GM12878 (cell line): ENCODE results near the gene DHRS12. TPM values are rescaled to one million over a fixed set of nuclear protein-coding genes. Genes with fewer than 3 reads are reported as not detected.

Source experiments
- ATAC-seq: fragments of 200-7000 bp; cut with Tn5 transposase; 3 replicates; pipeline ENCODE4 v1.9.1; 2020; ENCODE audit warnings: mild to moderate bottlenecking, moderate library complexity
- BruUV-seq: library from RNA; stranded (reverse); fragments of 400-500 nt; replicated peaks from 2 replicates; lab custom pipeline; 2021; lab: Mats Ljungman, UMichigan
- CTCF ChIA-PET: fragments of 300-600 bp; sonication (Branson Sonifier 250); formaldehyde crosslinking; extraction: SDS; loops from one replicate; lab custom pipeline; 2021; ENCODE audit warnings: inconsistent platforms; lab: Yijun Ruan, JAX
- POLR2A ChIA-PET: fragments of 350-600 bp; formaldehyde crosslinking; extraction: SDS; loops from one replicate; lab custom pipeline; 2021; ENCODE audit warnings: inconsistent platforms; lab: Charles Lee
- RAD21 ChIA-PET: fragments of 300-600 bp; sonication (Branson Sonifier 250); formaldehyde crosslinking; loops from one replicate; lab custom pipeline; 2023; ENCODE audit warnings: antibody characterized with exemption; ENCODE audit not compliant: unreplicated experiment; lab: Charles Lee
- SMC1A ChIA-PET: fragments of 300-600 bp; sonication (Branson Sonifier 250); formaldehyde crosslinking; loops from one replicate; lab custom pipeline; 2023; ENCODE audit not compliant: unreplicated experiment, uncharacterized antibody; lab: Charles Lee
- DNase-seq: peaks from one replicate; pipeline ENCODE4 v3.0.0-alpha.2; 2011; ENCODE audit warnings: low read depth, low spot score
- FAIRE-seq: peaks from 3 replicates; lab custom pipeline; 2011; peaks lifted over from hg19 to GRCh38; lab: Jason Lieb, UNC
- H2AFZ ChIP-seq: 2 replicates; pipeline ENCODE4 v1.6.0; 2011; ENCODE audit warnings: low read depth, low read length, control low read depth; ENCODE audit not compliant: control insufficient read depth
- H3K27ac ChIP-seq: 2 replicates; pipeline ENCODE4 v1.5.1; 2011; ENCODE audit warnings: control low read depth; ENCODE audit not compliant: control insufficient read depth, insufficient read depth
- H3K27me3 ChIP-seq, 2 experiments: replicated peaks in 1 of 2; 2 replicates each; pipeline versions ENCODE4 v1.6.0 to v1.6.1; 2011; ENCODE audit warnings: low read length in 1 of 2; ENCODE audit not compliant: control insufficient read depth in 2 of 2, insufficient read depth in 2 of 2
- H3K36me3 ChIP-seq, 2 experiments: 2 replicates each; pipeline ENCODE4 v1.5.1; 2011; ENCODE audit warnings: low read length in 1 of 2; ENCODE audit not compliant: control insufficient read depth in 2 of 2, insufficient read depth in 2 of 2
- H3K4me1 ChIP-seq: 2 replicates; pipeline ENCODE4 v1.6.1; 2011; ENCODE audit warnings: mild to moderate bottlenecking, low read length, moderate library complexity, mixed read lengths; ENCODE audit not compliant: control insufficient read depth, insufficient read depth
- H3K4me2 ChIP-seq: 2 replicates; pipeline ENCODE4 v1.6.0; 2011; ENCODE audit warnings: control low read depth; ENCODE audit not compliant: control insufficient read depth, insufficient read depth
- H3K4me3 ChIP-seq: fragments of 200-600 bp; sonication (generic); 2 replicates; pipeline ENCODE4 v1.5.1; 2016
- H3K79me2 ChIP-seq: 2 replicates; pipeline ENCODE4 v1.6.0; 2011; ENCODE audit warnings: low read length; ENCODE audit not compliant: control insufficient read depth, insufficient read depth
- H3K9ac ChIP-seq: 2 replicates; pipeline ENCODE4 v1.8.0; 2011; ENCODE audit warnings: low read length, control low read depth, mixed read lengths; ENCODE audit not compliant: control insufficient read depth, insufficient read depth
- H3K9me3 ChIP-seq: replicated peaks from 3 replicates; pipeline ENCODE4 v1.5.1; 2011; ENCODE audit warnings: mild to moderate bottlenecking, low read length; ENCODE audit not compliant: control insufficient read depth, insufficient read depth
- H4K20me1 ChIP-seq: 2 replicates; pipeline ENCODE4 v1.6.0; 2011; ENCODE audit not compliant: control insufficient read depth, insufficient read depth
- HDGF ChIP-seq: fragments of 450-650 bp; IDR thresholded peaks from 2 replicates; pipeline ENCODE4 v1.6.1; 2016; ENCODE audit warnings: antibody characterized with exemption
- KAT2A ChIP-seq: conservative IDR thresholded peaks from 2 replicates; pipeline ENCODE4 v1.6.1; 2011; ENCODE audit warnings: low read depth, low read length; ENCODE audit not compliant: control insufficient read depth
- LARP7 ChIP-seq: fragments of 450-650 bp; IDR thresholded peaks from 2 replicates; pipeline ENCODE4 v1.6.1; 2017; ENCODE audit warnings: mild to moderate bottlenecking
- NFIC ChIP-seq: IDR thresholded peaks from 2 replicates; pipeline ENCODE4 v1.6.1; 2012; ENCODE audit warnings: low read depth, mild to moderate bottlenecking, inconsistent platforms, low read length, moderate library complexity
- RELB ChIP-seq: fragments of 450-650 bp; IDR thresholded peaks from 2 replicates; pipeline ENCODE4 v1.6.1; 2017; ENCODE audit warnings: low read depth, mild to moderate bottlenecking, moderate library complexity
- RFX5 ChIP-seq: IDR thresholded peaks from 2 replicates; pipeline ENCODE4 v1.6.1; 2011; ENCODE audit warnings: low read depth, low read length, improper control_type of control experiment
- SKIL ChIP-seq: fragments of 450-650 bp; IDR thresholded peaks from 2 replicates; pipeline ENCODE4 v1.6.1; 2017; ENCODE audit warnings: mild to moderate bottlenecking, low read depth, inconsistent platforms; ENCODE audit not compliant: poor library complexity, severe bottlenecking
- ZBTB11 ChIP-seq: fragments of 450-650 bp; formaldehyde crosslinking; IDR thresholded peaks from 2 replicates; pipeline ENCODE4 v1.5.0; 2022; ENCODE audit warnings: mild to moderate bottlenecking, missing genetic modification characterization
- WGBS: methylation state at CpG from one replicate; pipeline ENCODE4 v1.1.6; 2016; ENCODE audit warnings: low lambda C conversion rate; ENCODE audit not compliant: insufficient replicate concordance, insufficient coverage; ENCODE audit errors: missing lambda C conversion rate; 5-methylcytosine and 5-hydroxymethylcytosine counted together
- in situ Hi-C: fragments of 300-500 bp; cut with MboI; formaldehyde crosslinking; loops from 9 replicates; pipeline ENCODE4 v1.14.3; 2018; ENCODE audit warnings: mixed read lengths
- intact Hi-C: fragments of 100-400 bp; cut with micrococcal nuclease; formaldehyde crosslinking; loops from one replicate; pipeline ENCODE4 v1.14.2; 2022; ENCODE audit not compliant: unreplicated experiment
- polyA plus RNA-seq, 11 experiments: library from polyadenylated mRNA; depleted of rRNA in 4 of 11; unstranded in 6 of 11; stranded (reverse) in 5 of 11; fragments of >200 nt; fragmentation: Nextera tagmentation in 4 of 11; fragmentation: Illumina TruSeq in 1 of 11; extraction: Ambion mirVana in 4 of 11; extraction: Trizol in 1 of 11; gene quantifications; 1 replicate in 1 of 11; 2 replicates in 10 of 11; pipeline versions ENCODE4 v1.2.1 to v1.2.3, GENCODE V29; 2011 to 2016; ENCODE audit warnings: inconsistent platforms in 2 of 11, missing spikeins in 2 of 11, low read depth in 1 of 11
- total RNA-seq, 4 experiments: library from RNA; depleted of rRNA in 3 of 4; stranded (reverse); fragments of >200 nt in 3 of 4; fragmentation: Illumina TruSeq in 1 of 4; extraction: Trizol in 1 of 4; gene quantifications; 2 replicates each; pipeline versions ENCODE4 v1.2.1 to v1.2.3, GENCODE V29; 2013 to 2021

Gene DHRS12
- total and polyA plus RNA-seq, 10 of the 15 experiments (the other 5 are each of a cell fraction or from before 2014, with no cell fraction given), result 2.9 to 11.3 (median 8.2) TPM

DNA sequence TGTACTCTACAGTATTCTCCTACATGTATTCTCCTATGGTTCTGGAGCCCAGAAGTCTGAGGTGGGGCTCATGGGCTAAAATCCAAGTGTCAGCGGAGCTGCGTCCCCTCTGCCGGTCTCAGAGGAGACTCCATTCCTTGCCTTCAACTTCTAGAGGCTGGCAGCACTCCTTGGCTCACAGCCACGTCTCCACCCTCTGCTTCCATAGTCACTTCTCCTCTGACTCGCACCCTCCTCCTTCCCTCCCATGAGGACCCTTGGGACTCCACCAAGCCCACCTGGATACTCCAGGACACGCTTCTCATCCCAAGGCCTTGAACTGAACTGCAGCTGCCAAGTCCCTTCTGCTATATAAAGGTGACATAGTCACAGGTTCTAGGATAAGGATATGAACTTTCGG, 27.8 kb downstream of the DHRS12 start:
- H3K79me2 ChIP-seq, result no peaks in the 10 kb centered on the region
- FAIRE-seq (no peak), ATAC-seq (no peak), DNase-seq (no peak)
- in situ Hi-C loops, result no loop called here
- no peaks in the 10 kb centered on the region for H3K4me1 ChIP-seq
- no peak overlapping the region for H3K4me2 ChIP-seq
- CTCF ChIA-PET, result no interaction called here
- no TSS peak for BruUV-seq
- SMC1A ChIA-PET, result no interaction called here
- no peak for TF ChIP-seq NFIC
- no peak for TF ChIP-seq HDGF
- TF ChIP-seq ZBTB11 (CRISPR knock-in tag), result no peak
- TF ChIP-seq RELB, result no peak
- TF ChIP-seq KAT2A, result no peak
- TF ChIP-seq SKIL, result no peak
- TF ChIP-seq RFX5, result no peak
- no peak for TF ChIP-seq LARP7
- H3K4me3 ChIP-seq, result no peak overlapping the region
- RAD21 ChIA-PET, result no interaction called here
- no peaks in the 10 kb centered on the region for H3K27me3 ChIP-seq
- POLR2A ChIA-PET, result no interaction called here
- H3K27ac ChIP-seq, result no peak overlapping the region
- H3K36me3 ChIP-seq, result no peaks in the 10 kb centered on the region
- H3K9ac ChIP-seq, result no peak overlapping the region
- no peaks in the 10 kb centered on the region for H3K9me3 ChIP-seq
- intact Hi-C loops, result no loop called here
- 88% methylated on average over 7 of the region's 7 CpGs for WGBS
- H4K20me1 ChIP-seq, result no peaks in the 10 kb centered on the region
- no peak overlapping the region for H2AFZ ChIP-seq
